WTC11 (cell line): ENCODE measurements around the gene FAM53B. TPM values are rescaled to one million over a fixed set of nuclear protein-coding genes. Genes with fewer than 3 reads are reported as not detected.
A peak's percentile ranks its signal among the peaks of the same experiment; 100 is the strongest.

Experiments
- ATAC-seq: fragments of 200-7000 bp; cut with Tn5 transposase; 2 replicates; pipeline ENCODE4 v1.10.0; 2021; ENCODE audit warnings: mild to moderate bottlenecking, moderate library complexity
- CTCF ChIA-PET: fragments of 300-600 bp; sonication (Branson Sonifier 250); formaldehyde crosslinking; loops from one replicate; lab custom pipeline; 2021; ENCODE audit warnings: antibody characterized with exemption; lab: Charles Lee
- POLR2A ChIA-PET: fragments of 350-600 bp; sonication (Branson Sonifier 250); formaldehyde crosslinking; loops from one replicate; lab custom pipeline; 2021; ENCODE audit warnings: antibody characterized with exemption; lab: Charles Lee
- DNase-seq: peaks from one replicate; pipeline ENCODE4 v3.0.0; 2021; ENCODE audit warnings: low spot score
- H3K27ac Mint-ChIP-seq: 2 replicates; pipeline ENCODE4 v1.8.0; 2021; ENCODE audit warnings: mixed read lengths
- H3K27me3 Mint-ChIP-seq: 2 replicates; pipeline ENCODE4 v1.8.0; 2021; ENCODE audit warnings: low read depth, mild to moderate bottlenecking, moderate library complexity, mixed read lengths
- H3K36me3 Mint-ChIP-seq: 2 replicates; pipeline ENCODE4 v1.8.0; 2021; ENCODE audit warnings: mixed read lengths
- H3K4me1 Mint-ChIP-seq: 2 replicates; pipeline ENCODE4 v1.8.0; 2022; ENCODE audit warnings: mixed read lengths
- H3K4me3 Mint-ChIP-seq: 2 replicates; pipeline ENCODE4 v1.8.0; 2021; ENCODE audit warnings: mild to moderate bottlenecking, moderate library complexity, mixed read lengths
- H3K9me3 Mint-ChIP-seq: 2 replicates; pipeline ENCODE4 v1.8.0; 2021; ENCODE audit warnings: mixed read lengths
- ATF1 ChIP-seq: sonication (generic); formaldehyde crosslinking; IDR thresholded peaks from 2 replicates; pipeline ENCODE4 v1.8.1; 2023; ENCODE audit warnings: mild to moderate bottlenecking, moderate library complexity, missing genetic modification reagents
- CREM ChIP-seq: sonication (generic); formaldehyde crosslinking; IDR thresholded peaks from 2 replicates; pipeline ENCODE4 v1.8.1; 2022; ENCODE audit warnings: mild to moderate bottlenecking, missing genetic modification reagents, moderate library complexity
- CTCF ChIP-seq: fragments of 200-600 bp; IDR thresholded peaks from 2 replicates; pipeline ENCODE4 v1.8.0; 2022; ENCODE audit warnings: antibody characterized with exemption
- ERG ChIP-seq: fragments of 250-450 bp; sonication (Bioruptor Pico); IDR thresholded peaks from 2 replicates; pipeline ENCODE4 v1.8.0; 2021; ENCODE audit warnings: mild to moderate bottlenecking
- ESRRA ChIP-seq: sonication (generic); formaldehyde crosslinking; IDR thresholded peaks from 2 replicates; pipeline ENCODE4 v1.8.1; 2022; ENCODE audit warnings: mild to moderate bottlenecking, missing genetic modification reagents, borderline replicate concordance
- ETV6 ChIP-seq: sonication (generic); formaldehyde crosslinking; IDR thresholded peaks from 2 replicates; pipeline ENCODE4 v1.8.1; 2022; ENCODE audit warnings: mild to moderate bottlenecking, missing genetic modification reagents
- FOXJ3 ChIP-seq: sonication (generic); formaldehyde crosslinking; IDR thresholded peaks from 2 replicates; pipeline ENCODE4 v1.9.0; 2021; ENCODE audit warnings: missing genetic modification reagents, mild to moderate bottlenecking, borderline replicate concordance
- FOXP4 ChIP-seq: sonication (generic); formaldehyde crosslinking; IDR thresholded peaks from 2 replicates; pipeline ENCODE4 v1.8.0; 2022; ENCODE audit warnings: mild to moderate bottlenecking, missing genetic modification reagents
- HMGXB4 ChIP-seq: sonication (generic); formaldehyde crosslinking; IDR thresholded peaks from 2 replicates; pipeline ENCODE4 v1.8.1; 2023; ENCODE audit warnings: mild to moderate bottlenecking, moderate library complexity, missing genetic modification reagents
- IRF1 ChIP-seq: sonication (generic); formaldehyde crosslinking; IDR thresholded peaks from 2 replicates; pipeline ENCODE4 v1.8.0; 2023; ENCODE audit warnings: missing genetic modification reagents
- JUN ChIP-seq: sonication (generic); formaldehyde crosslinking; IDR thresholded peaks from 2 replicates; pipeline ENCODE4 v1.8.0; 2023; ENCODE audit warnings: mild to moderate bottlenecking, missing genetic modification reagents
- MYBL2 ChIP-seq: sonication (generic); formaldehyde crosslinking; IDR thresholded peaks from 2 replicates; pipeline ENCODE4 v1.8.1; 2023; ENCODE audit warnings: mild to moderate bottlenecking, moderate library complexity, missing genetic modification reagents
- NFE2L1 ChIP-seq: sonication (generic); formaldehyde crosslinking; IDR thresholded peaks from 2 replicates; pipeline ENCODE4 v1.8.1; 2023; ENCODE audit warnings: missing genetic modification reagents
- PRDM15 ChIP-seq: sonication (generic); formaldehyde crosslinking; IDR thresholded peaks from 2 replicates; pipeline ENCODE4 v1.8.0; 2022; ENCODE audit warnings: missing genetic modification reagents
- PREB ChIP-seq: sonication (generic); formaldehyde crosslinking; IDR thresholded peaks from 2 replicates; pipeline ENCODE4 v1.8.1; 2022; ENCODE audit warnings: mild to moderate bottlenecking, missing genetic modification reagents, moderate library complexity, borderline replicate concordance
- SMAD4 ChIP-seq: sonication (generic); formaldehyde crosslinking; IDR thresholded peaks from 2 replicates; pipeline ENCODE4 v1.8.0; 2022; ENCODE audit warnings: mild to moderate bottlenecking, missing genetic modification reagents
- SP1 ChIP-seq: sonication (generic); formaldehyde crosslinking; conservative IDR thresholded peaks from 2 replicates; pipeline ENCODE4 v1.8.1; 2022; ENCODE audit warnings: missing genetic modification reagents
- ZNF263 ChIP-seq: sonication (generic); formaldehyde crosslinking; IDR thresholded peaks from 2 replicates; pipeline ENCODE4 v1.8.1; 2022; ENCODE audit warnings: low read depth, mild to moderate bottlenecking, moderate library complexity, missing genetic modification reagents
- ZNF396 ChIP-seq: fragments of 250-450 bp; sonication (Bioruptor Pico); IDR thresholded peaks from 2 replicates; pipeline ENCODE4 v1.8.0; 2021; ENCODE audit warnings: mild to moderate bottlenecking, moderate library complexity, borderline replicate concordance
- total RNA-seq: library from RNA; stranded (reverse); gene quantifications from 3 replicates; pipeline ENCODE4 v1.2.3, GENCODE V29; 2021

Gene FAM53B
- total RNA-seq, 1 experiment from 2014 or later, result 21.3 TPM

GRCh38 chr10:124681091-124681490 is 63.1 kb downstream of the FAM53B start:
- POLR2A ChIA-PET, result no interaction called here
- H3K27me3 Mint-ChIP-seq, result no peaks in the 10 kb centered on the region
- peaks cover 18% of the 10 kb centered on the region for H3K36me3 Mint-ChIP-seq
- TF ChIP-seq SMAD4 (CRISPR knock-in tag) (no peak), PREB (no peak), ATF1 (CRISPR knock-in tag) (no peak), ZNF263 (CRISPR knock-in tag) (no peak), HMGXB4 (CRISPR knock-in tag) (no peak), ETV6 (CRISPR knock-in tag) (no peak), FOXP4 (CRISPR knock-in tag) (no peak), SP1 (CRISPR knock-in tag) (no peak), CTCF (no peak), ERG (CRISPR knock-in tag) (no peak), FOXJ3 (CRISPR knock-in tag) (no peak), ESRRA (CRISPR knock-in tag) (no peak), ZNF396 (CRISPR knock-in tag) (no peak), CREM (no peak), MYBL2 (CRISPR knock-in tag) (no peak)
- ATAC-seq, result no peak
- no peak overlapping the region for H3K27ac Mint-ChIP-seq
- no peaks in the 10 kb centered on the region for H3K9me3 Mint-ChIP-seq
- CTCF ChIA-PET, result no interaction called here
- H3K4me1 Mint-ChIP-seq, result peaks cover 2% of the 10 kb centered on the region
- H3K4me3 Mint-ChIP-seq, result no peak overlapping the region
- no peak for DNase-seq

GRCh38 chr10:124680675-124681074 is 63.5 kb downstream of the FAM53B start:
- H3K4me3 Mint-ChIP-seq, result no peak overlapping the region
- H3K9me3 Mint-ChIP-seq, result no peaks in the 10 kb centered on the region
- ATAC-seq (no peak), DNase-seq (no peak)
- ChIA-PET POLR2A (no interaction called here), CTCF (no interaction called here)
- no peaks in the 10 kb centered on the region for H3K27me3 Mint-ChIP-seq
- peaks cover 22% of the 10 kb centered on the region for H3K36me3 Mint-ChIP-seq
- peak overlapping the region; percentile 6; the same call in 1 of the 2 replicates for H3K27ac Mint-ChIP-seq
- peaks cover 2% of the 10 kb centered on the region for H3K4me1 Mint-ChIP-seq
- no peak for TF ChIP-seq CTCF
- TF ChIP-seq PRDM15 (CRISPR knock-in tag), result no peak
- TF ChIP-seq JUN, result no peak
- TF ChIP-seq IRF1 (CRISPR knock-in tag), result no peak
- TF ChIP-seq NFE2L1 (CRISPR knock-in tag), result no peak
